ENCODE data around the gene COL17A1.

COL17A1 gene

GRCh38 chr10:104077663-104078151 is 8.0 kb downstream of the COL17A1 start:
- no peak for DNase-seq
- Histone ChIP-seq H3K9me3 (ENCODE audit: insufficient read depth, low read length, severe bottlenecking) (no peaks in the 10 kb centered on the region), H3K36me3 (ENCODE audit: insufficient read depth, low read length) (no peaks in the 10 kb centered on the region), H3K4me2 (ENCODE audit: insufficient read depth, low read length) (no peak overlapping the region), H3K27me3 (ENCODE audit: insufficient read depth, low read length, poor library complexity) (peaks cover 37% of the 10 kb centered on the region), H3K9ac (ENCODE audit: low read depth, low read length) (no peak overlapping the region), H3K4me1 (ENCODE audit: insufficient read depth, low read length) (no peaks in the 10 kb centered on the region), H2AFZ (ENCODE audit: low read depth, low read length) (no peak overlapping the region), H3K4me3 (ENCODE audit: low read depth in 1 of 2, low read length in 2 of 2) (no peak overlapping the region), H3K27ac (ENCODE audit: low read length) (no peak overlapping the region), H3K79me2 (ENCODE audit: insufficient read depth, low read length) (no peaks in the 10 kb centered on the region), H4K20me1 (ENCODE audit: insufficient read depth, low read length) (no peaks in the 10 kb centered on the region)
- ATAC-seq (ENCODE audit: insufficient read depth, low read depth) = no peak
- TF ChIP-seq EZH2 (IDR thresholded peaks at IDR 0.05; ENCODE audit: borderline replicate concordance, low read depth, low read length, severe bottlenecking) (no peak), CTCF (IDR thresholded peaks at IDR 0.05; ENCODE audit: borderline replicate concordance, extremely low read depth, low read length, poor library complexity, severe bottlenecking) (no peak)

GRCh38 chr10:104077247-104077646 is 8.4 kb downstream of the COL17A1 start:
- H3K79me2 ChIP-seq (ENCODE audit: insufficient read depth, low read length) = no peaks in the 10 kb centered on the region
- H3K4me3 ChIP-seq (ENCODE audit: low read depth in 1 of 2, low read length in 2 of 2) = no peak overlapping the region
- H3K36me3 ChIP-seq (ENCODE audit: insufficient read depth, low read length) = no peaks in the 10 kb centered on the region
- no peaks in the 10 kb centered on the region for H4K20me1 ChIP-seq (ENCODE audit: insufficient read depth, low read length)
- no peak for ATAC-seq (ENCODE audit: insufficient read depth, low read depth)
- TF ChIP-seq CTCF (IDR thresholded peaks at IDR 0.05; ENCODE audit: borderline replicate concordance, extremely low read depth, low read length, poor library complexity, severe bottlenecking) (no peak), EZH2 (IDR thresholded peaks at IDR 0.05; ENCODE audit: borderline replicate concordance, low read depth, low read length, severe bottlenecking) (no peak)
- H3K9ac ChIP-seq (ENCODE audit: low read depth, low read length) = no peak overlapping the region
- H3K4me2 ChIP-seq (ENCODE audit: insufficient read depth, low read length) = no peak overlapping the region
- H2AFZ ChIP-seq (ENCODE audit: low read depth, low read length) = no peak overlapping the region
- H3K9me3 ChIP-seq (ENCODE audit: insufficient read depth, low read length, severe bottlenecking) = no peaks in the 10 kb centered on the region
- H3K27ac ChIP-seq (ENCODE audit: low read length) = no peak overlapping the region
- peaks cover 34% of the 10 kb centered on the region for H3K27me3 ChIP-seq (ENCODE audit: insufficient read depth, low read length, poor library complexity)
- H3K4me1 ChIP-seq (ENCODE audit: insufficient read depth, low read length) = no peaks in the 10 kb centered on the region
- no peak for DNase-seq

GRCh38 chr10:104076743-104077160 is 8.9 kb downstream of the COL17A1 start:
- no peaks in the 10 kb centered on the region for H3K36me3 ChIP-seq (ENCODE audit: insufficient read depth, low read length)
- ATAC-seq (ENCODE audit: insufficient read depth, low read depth) = no peak

More at GRCh38 chr10:104076743-104077160, 8.9 kb downstream of the COL17A1 start:
- Histone ChIP-seq H3K4me3 (ENCODE audit: low read depth in 1 of 2, low read length in 2 of 2) (no peak overlapping the region), H2AFZ (ENCODE audit: low read depth, low read length) (no peak overlapping the region), H3K4me2 (ENCODE audit: insufficient read depth, low read length) (no peak overlapping the region), H3K9ac (ENCODE audit: low read depth, low read length) (no peak overlapping the region), H3K79me2 (ENCODE audit: insufficient read depth, low read length) (no peaks in the 10 kb centered on the region), H3K9me3 (ENCODE audit: insufficient read depth, low read length, severe bottlenecking) (no peaks in the 10 kb centered on the region), H3K27ac (ENCODE audit: low read length) (no peak overlapping the region), H3K4me1 (ENCODE audit: insufficient read depth, low read length) (no peaks in the 10 kb centered on the region), H3K27me3 (ENCODE audit: insufficient read depth, low read length, poor library complexity) (peaks cover 34% of the 10 kb centered on the region), H4K20me1 (ENCODE audit: insufficient read depth, low read length) (no peaks in the 10 kb centered on the region; the same call in 1 of the 2 replicates)
- TF ChIP-seq CTCF (IDR thresholded peaks at IDR 0.05; ENCODE audit: borderline replicate concordance, extremely low read depth, low read length, poor library complexity, severe bottlenecking) = no peak
- no peak for TF ChIP-seq EZH2 (IDR thresholded peaks at IDR 0.05; ENCODE audit: borderline replicate concordance, low read depth, low read length, severe bottlenecking)
- DNase-seq = no peak

All from DND-41 (cell line).